Measurements from ENCODE around the gene MIA. TPM values are rescaled to one million over a fixed set of nuclear protein-coding genes. Genes with fewer than 3 reads are reported as not detected.

MIA gene
- total RNA-seq, 1 experiment from 2014 or later, result 2.2 TPM

- ChIA-PET CTCF (interaction anchor here (0.6 to 1.1 kb wide), 5 partner anchors 20 to 485 kb away, joined by 3 to 5 read pairs (median 3); no protein-coding TSS in a partner anchor), POLR2A (interaction anchor here (0.6 to 1.3 kb wide), 3 partner anchors 28 to 1538 kb away, joined by 3 to 6 read pairs (median 4); partner anchors contain the start of gene ACTMAP)
- Histone ChIP-seq H3K4me1 (ENCODE audit: control insufficient read depth, insufficient read depth, low read length) (peaks cover 6% of the 10 kb centered on the region; the same call in 1 of the 2 replicates), H3K36me3 (ENCODE audit: control insufficient read depth, insufficient read depth, low read length) (no peaks in the 10 kb centered on the region), H3K4me3 (ENCODE audit: low read depth in 2 of 2, low read length in 2 of 2) (peak within 1 kb of the TSS; percentile 56 to 87), H3K27me3 (ENCODE audit: control insufficient read depth, insufficient read depth, low read length) (no peaks in the 10 kb centered on the region), H3K9me3 (ENCODE audit: control insufficient read depth, insufficient read depth, low read depth, low read length) (no peaks in the 10 kb centered on the region), H3K27ac (ENCODE audit: low read length) (peak within 1 kb of the TSS; percentile 90)
- no TSS peak for BruUV-seq (replicated peaks)
- in situ Hi-C loops (cut with HindIII; ENCODE audit: low pct_unique_long_range_greater_than_20kb, low sequenced_read_pairs) (no loop called here), intact Hi-C loops (cut with micrococcal nuclease; ENCODE audit: unreplicated experiment) (no loop called here)
- TF ChIP-seq TCF7L2 (IDR thresholded peaks at IDR 0.05; ENCODE audit: low read depth, low read length), result no peak
- peak; percentile 48 for TF ChIP-seq POLR2AphosphoS5 (IDR thresholded peaks at IDR 0.05; ENCODE audit: low read depth, low read length)
- TF ChIP-seq SIN3A (IDR thresholded peaks at IDR 0.05; ENCODE audit: borderline replicate concordance, insufficient read depth, low read depth, low read length), result peak; percentile 67; the same call in 1 of the 2 replicates
- ATAC-seq, result peak; percentile 94
- DNase-seq (ENCODE audit: low read depth, low spot score), result peak; percentile 83
These were observed 2.8 kb downstream of the MIA start, which contains the start of gene RAB4B for GRCh38 chr19:40777937-40778705. RAB4B (plus strand) TSS chr19:40778247; CDS start chr19:40778376, 129 bp downstream.

- Histone ChIP-seq H3K4me1 (ENCODE audit: control insufficient read depth, insufficient read depth, low read length) (peaks cover 6% of the 10 kb centered on the region; the same call in 1 of the 2 replicates), H3K4me3 (ENCODE audit: low read depth in 2 of 2, low read length in 2 of 2) (peak overlapping the region; percentile 56 to 87), H3K27ac (ENCODE audit: low read length) (peak overlapping the region; percentile 71), H3K36me3 (ENCODE audit: control insufficient read depth, insufficient read depth, low read length) (no peaks in the 10 kb centered on the region), H3K9me3 (ENCODE audit: control insufficient read depth, insufficient read depth, low read depth, low read length) (no peaks in the 10 kb centered on the region), H3K27me3 (ENCODE audit: control insufficient read depth, insufficient read depth, low read length) (no peaks in the 10 kb centered on the region)
- DNase-seq (ENCODE audit: low read depth, low spot score), result no peak
- in situ Hi-C loops (cut with HindIII; ENCODE audit: low pct_unique_long_range_greater_than_20kb, low sequenced_read_pairs) (no loop called here), intact Hi-C loops (cut with micrococcal nuclease; ENCODE audit: unreplicated experiment) (no loop called here)
- BruUV-seq (replicated peaks), result no TSS peak
- POLR2A ChIA-PET, result interaction anchor here (0.6 to 1.3 kb wide), 3 partner anchors 28 to 130 kb away, joined by 3 to 6 read pairs (median 3); partner anchors contain the start of gene ACTMAP
- no peak for ATAC-seq
- CTCF ChIA-PET, result interaction anchor here (0.6 to 0.7 kb wide), 2 partner anchors 20 to 160 kb away, joined by 3 read pairs; no protein-coding TSS in a partner anchor
- TF ChIP-seq POLR2AphosphoS5 (IDR thresholded peaks at IDR 0.05; ENCODE audit: low read depth, low read length), result no peak
- TF ChIP-seq REST (IDR thresholded peaks at IDR 0.05; ENCODE audit: insufficient read depth in 1 of 2, low read depth in 2 of 2, low read length in 1 of 2), result no peak
- no peak for TF ChIP-seq SIN3A (IDR thresholded peaks at IDR 0.05; ENCODE audit: borderline replicate concordance, insufficient read depth, low read depth, low read length)
- TF ChIP-seq TCF7L2 (IDR thresholded peaks at IDR 0.05; ENCODE audit: low read depth, low read length), result no peak
- TF ChIP-seq CTCF (IDR thresholded peaks at IDR 0.05), result no peak
These were observed 3.5 kb downstream of the MIA start for GRCh38 chr19:40778706-40779284.
